Left lung (tissue), 10 donors: ENCODE data around the gene RNLS. TPM values are rescaled to one million over a fixed set of nuclear protein-coding genes. Genes with fewer than 3 reads are reported as not detected.

Experiments used
- ATAC-seq: fragments of 200-7000 bp; cut with Tn5 transposase; one replicate; pipeline ENCODE4 v1.9.1; 2020; ENCODE audit warnings: moderate library complexity
- DNase-seq, 4 donors: peaks; one replicate each; pipeline ENCODE4 v3.0.0-alpha.2; 2013 to 2020
- H3K27ac ChIP-seq, 2 donors: fragments of 200-600 bp; sonication (generic) in 1 of 2; one replicate each; pipeline versions ENCODE4 v1.5.0 to v1.8.0; 2020 to 2021
- H3K27me3 ChIP-seq, 2 donors: fragments of 200-600 bp; sonication (generic) in 1 of 2; one replicate each; pipeline versions ENCODE4 v1.5.0 to v1.8.0; 2020 to 2021
- H3K36me3 ChIP-seq, 2 donors: fragments of 200-600 bp; sonication (generic) in 1 of 2; one replicate each; pipeline versions ENCODE4 v1.5.0 to v1.8.0; 2020 to 2021
- H3K4me1 ChIP-seq, 2 donors: fragments of 200-600 bp; one replicate each; pipeline ENCODE4 v1.8.0; 2021
- H3K4me3 ChIP-seq, 2 donors: fragments of 200-600 bp; sonication (generic) in 1 of 2; one replicate each; pipeline versions ENCODE4 v1.5.0 to v1.8.0; 2020 to 2021; ENCODE audit warnings: mild to moderate bottlenecking in 1 of 2
- H3K9me3 ChIP-seq, 2 donors: fragments of 200-600 bp; sonication (generic) in 1 of 2; one replicate each; pipeline versions ENCODE4 v1.5.0 to v1.8.0; 2020 to 2021
- CTCF ChIP-seq, 2 donors: fragments of 200-600 bp; sonication (generic) in 1 of 2; IDR thresholded peaks; one replicate each; pipeline versions ENCODE4 v1.5.0 to v1.8.0; 2021; ENCODE audit warnings: antibody characterized with exemption in 2 of 2
- intact Hi-C, 2 donors: fragments of 100-400 bp; cut with DNase I; formaldehyde crosslinking; loops; one replicate each; pipeline versions ENCODE4 v1.11.2 to v1.14.2; 2022
- polyA plus RNA-seq, 6 donors: library from polyadenylated mRNA; unstranded; fragments of 120-200 nt; gene quantifications; one replicate each; pipeline ENCODE4 v1.2.1, GENCODE V29; 2013; ENCODE audit not compliant: insufficient read length in 6 of 6
- total RNA-seq, 2 donors: library from RNA; stranded (reverse); fragmentation: NEBNext Ultra II Directional; extraction: Animal tissue kit (Norgen Biotek cat#: 25700); gene quantifications; one replicate each; pipeline ENCODE4 v1.2.1, GENCODE V29; 2021
- donor health status: DM: no; HTN: yes; CAD: no.
- donor health status: DM: no; HTN: no; CAD: no.

The RNLS gene
- total and polyA plus RNA-seq, 8 donors: 4.1 to 8.8 (median 5.2) TPM

GRCh38 chr10:88583584-88583957, 453 bp upstream of the RNLS start:
- no peak for ATAC-seq
- intact Hi-C loops: no loop called here

DNA sequence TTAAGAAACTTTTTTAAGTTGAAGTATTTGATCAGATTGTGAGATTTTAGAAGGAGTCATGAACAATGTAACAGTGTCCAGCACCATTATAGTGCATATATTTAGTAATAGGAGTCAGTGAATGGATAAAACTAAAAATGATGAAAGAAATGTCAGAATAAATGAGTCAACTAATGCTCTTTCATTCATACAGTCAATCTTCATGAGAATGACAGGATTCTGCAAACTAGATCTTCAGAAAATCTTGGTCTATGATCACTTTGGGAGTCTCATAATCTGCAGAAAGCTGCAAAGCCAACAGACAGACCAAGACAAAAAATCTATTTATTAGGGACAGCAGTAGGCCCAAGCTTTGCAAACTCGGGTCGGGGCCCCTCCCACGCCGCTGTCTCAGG, 710 bp downstream of the RNLS start:
- H3K27me3 ChIP-seq: no peaks in the 10 kb centered on the region
- DNase-seq (no peak), ATAC-seq (no peak)
- H3K27ac ChIP-seq: peak overlapping the region; percentile 89
- TF ChIP-seq CTCF (IDR thresholded peaks at IDR 0.05): no peak
- no peaks in the 10 kb centered on the region for H3K9me3 ChIP-seq
- H3K36me3 ChIP-seq: no peaks in the 10 kb centered on the region
- H3K4me1 ChIP-seq: peaks cover 0 to 3% of the 10 kb centered on the region in 2 donors
- H3K4me3 ChIP-seq: peak overlapping the region; percentile 58 to 64
- intact Hi-C loops: no loop called here

More at GRCh38 chr10:88583584-88583957, 453 bp upstream of the RNLS start:
- no peaks in the 10 kb centered on the region for H3K9me3 ChIP-seq
- H3K36me3 ChIP-seq: no peaks in the 10 kb centered on the region
- peaks cover 0 to 3% of the 10 kb centered on the region in 2 donors for H3K4me1 ChIP-seq
- H3K4me3 ChIP-seq: peak overlapping the region; percentile 58 to 64
- DNase-seq: no peak
- H3K27ac ChIP-seq: peak overlapping the region; percentile 89
- TF ChIP-seq CTCF (IDR thresholded peaks at IDR 0.05): no peak
- H3K27me3 ChIP-seq: no peaks in the 10 kb centered on the region

GRCh38 chr10:88565072-88565471, 18.0 kb downstream of the RNLS start:
- Histone ChIP-seq H3K4me1 (no peaks in the 10 kb centered on the region), H3K27me3 (no peaks in the 10 kb centered on the region), H3K27ac (no peak overlapping the region), H3K4me3 (no peak overlapping the region), H3K9me3 (no peaks in the 10 kb centered on the region), H3K36me3 (no peaks in the 10 kb centered on the region)
- peak in 1 of 4 donors; percentile 26 for DNase-seq
- intact Hi-C loops: no loop called here
- peak; percentile 84 for ATAC-seq
- TF ChIP-seq CTCF (IDR thresholded peaks at IDR 0.05): peak; percentile 18 to 28

DNA sequence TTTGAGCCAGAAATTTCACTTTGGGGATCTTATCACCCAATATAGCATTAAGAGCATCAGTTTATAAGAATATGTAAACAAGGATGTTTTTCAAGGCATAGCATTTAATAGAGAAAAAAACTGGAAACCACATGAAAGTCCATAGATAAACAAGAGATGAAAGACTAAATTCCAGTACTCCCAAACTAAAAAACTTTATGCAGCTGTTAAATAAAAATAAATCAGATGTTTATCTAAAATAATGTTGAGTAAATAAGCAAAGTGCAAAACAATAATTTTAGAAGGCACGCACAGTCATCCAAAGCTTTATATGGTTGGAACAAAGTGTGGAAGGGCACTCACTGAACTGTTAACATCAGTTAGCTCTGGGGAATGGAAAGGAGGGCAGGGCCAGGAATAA, 21.0 kb downstream of the RNLS start:
- Histone ChIP-seq H3K27ac (no peak overlapping the region), H3K27me3 (no peaks in the 10 kb centered on the region), H3K4me3 (no peak overlapping the region), H3K4me1 (no peaks in the 10 kb centered on the region), H3K9me3 (no peaks in the 10 kb centered on the region), H3K36me3 (no peaks in the 10 kb centered on the region)
- ATAC-seq (no peak), DNase-seq (no peak)
- intact Hi-C loops: no loop called here
- no peak for TF ChIP-seq CTCF (IDR thresholded peaks at IDR 0.05)

DNA sequence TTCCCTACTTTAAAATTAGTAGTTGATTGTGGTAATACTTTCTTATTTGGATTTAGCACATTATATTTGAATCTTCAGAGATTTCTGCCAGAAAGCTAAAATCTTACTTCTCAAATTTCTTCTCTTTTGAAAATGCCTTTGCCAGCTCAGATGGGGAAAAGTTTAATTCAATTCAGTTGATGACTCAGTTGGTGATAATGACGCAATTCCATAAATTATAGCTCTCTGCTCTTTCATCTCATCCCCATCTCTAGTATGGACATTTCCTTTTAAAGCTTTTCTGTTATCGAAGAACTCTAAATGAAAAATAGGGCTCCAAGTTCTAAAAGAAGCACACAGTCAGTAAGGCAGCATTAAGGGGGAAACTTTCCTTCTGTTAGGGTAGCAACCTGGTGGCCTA, 25.5 kb downstream of the RNLS start:
- no peak for DNase-seq
- Histone ChIP-seq H3K27ac (no peak overlapping the region), H3K4me3 (no peak overlapping the region), H3K9me3 (no peaks in the 10 kb centered on the region), H3K27me3 (no peaks in the 10 kb centered on the region), H3K36me3 (no peaks in the 10 kb centered on the region), H3K4me1 (no peaks in the 10 kb centered on the region)
- no peak for TF ChIP-seq CTCF (IDR thresholded peaks at IDR 0.05)
- ATAC-seq: no peak
- intact Hi-C loops: loop anchor here in 1 of 2 donors (10.0 kb wide), 1 partner anchor 693 kb away; the partner anchor contains the start of genes KLLN and PTEN
